LNCaP clone FGC (cell line): ENCODE measurements around the gene PPOX.
A peak's percentile ranks its signal among the peaks of the same experiment; 100 is the strongest.

Experiments
- DNase-seq: peaks from one replicate; pipeline ENCODE4 v3.0.0-alpha.2; 2011; ENCODE audit warnings: low read depth
- H3K4me3 ChIP-seq: 2 replicates; pipeline ENCODE4 v1.5.1; 2011; ENCODE audit warnings: mild to moderate bottlenecking, low read depth, low read length, control low read depth
- TF ChIP-seq, protein P1 (sequence below): IDR thresholded peaks from 2 replicates; pipeline ENCODE4 v1.5.1; 2012; ENCODE audit warnings: mild to moderate bottlenecking; ENCODE audit not compliant: control insufficient read depth, insufficient read depth; ENCODE audit errors: extremely low read depth

Gene PPOX

DNA sequence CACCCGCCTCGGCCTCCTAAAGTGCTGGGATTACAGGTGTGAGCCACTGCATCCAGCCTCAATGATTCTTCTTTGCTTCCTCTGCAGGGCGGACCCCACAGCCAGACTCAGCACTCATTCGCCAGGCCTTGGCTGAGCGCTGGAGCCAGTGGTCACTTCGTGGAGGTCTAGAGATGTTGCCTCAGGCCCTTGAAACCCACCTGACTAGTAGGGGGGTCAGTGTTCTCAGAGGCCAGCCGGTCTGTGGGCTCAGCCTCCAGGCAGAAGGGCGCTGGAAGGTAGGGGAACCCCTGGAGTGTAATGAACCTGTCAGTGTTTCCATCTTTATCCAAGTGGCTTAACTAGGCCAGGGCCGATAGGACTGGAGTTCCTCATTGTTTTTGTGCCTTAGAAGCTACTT lies 2.7 kb downstream of the PPOX start:
- H3K4me3 ChIP-seq: no peak overlapping the region
- TF ChIP-seq, protein P1, sequence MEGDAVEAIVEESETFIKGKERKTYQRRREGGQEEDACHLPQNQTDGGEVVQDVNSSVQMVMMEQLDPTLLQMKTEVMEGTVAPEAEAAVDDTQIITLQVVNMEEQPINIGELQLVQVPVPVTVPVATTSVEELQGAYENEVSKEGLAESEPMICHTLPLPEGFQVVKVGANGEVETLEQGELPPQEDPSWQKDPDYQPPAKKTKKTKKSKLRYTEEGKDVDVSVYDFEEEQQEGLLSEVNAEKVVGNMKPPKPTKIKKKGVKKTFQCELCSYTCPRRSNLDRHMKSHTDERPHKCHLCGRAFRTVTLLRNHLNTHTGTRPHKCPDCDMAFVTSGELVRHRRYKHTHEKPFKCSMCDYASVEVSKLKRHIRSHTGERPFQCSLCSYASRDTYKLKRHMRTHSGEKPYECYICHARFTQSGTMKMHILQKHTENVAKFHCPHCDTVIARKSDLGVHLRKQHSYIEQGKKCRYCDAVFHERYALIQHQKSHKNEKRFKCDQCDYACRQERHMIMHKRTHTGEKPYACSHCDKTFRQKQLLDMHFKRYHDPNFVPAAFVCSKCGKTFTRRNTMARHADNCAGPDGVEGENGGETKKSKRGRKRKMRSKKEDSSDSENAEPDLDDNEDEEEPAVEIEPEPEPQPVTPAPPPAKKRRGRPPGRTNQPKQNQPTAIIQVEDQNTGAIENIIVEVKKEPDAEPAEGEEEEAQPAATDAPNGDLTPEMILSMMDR: no peak
- DNase-seq: no peak

DNA sequence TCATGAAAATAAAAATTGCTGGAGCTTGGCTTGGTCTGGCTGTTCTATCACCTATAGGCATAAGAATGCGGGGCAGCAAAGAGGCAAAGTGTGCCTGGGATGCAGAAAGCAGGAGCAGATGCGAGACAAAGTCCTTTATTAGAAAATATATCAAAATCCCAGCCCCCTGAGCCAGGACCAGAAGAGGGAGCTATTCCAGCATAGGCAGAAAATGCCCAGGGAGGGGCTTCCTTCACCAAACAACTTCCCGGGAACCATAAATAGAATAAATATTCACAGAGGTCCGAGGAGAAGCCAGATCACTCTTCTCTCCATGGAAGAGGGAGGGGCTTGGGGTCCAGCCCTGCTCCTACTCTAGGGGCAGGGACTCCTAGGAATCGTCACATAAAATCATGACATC lies 5.0 kb downstream of the PPOX start:
- TF ChIP-seq, protein P1: no peak
- no peak overlapping the region for H3K4me3 ChIP-seq
- no peak for DNase-seq

DNA sequence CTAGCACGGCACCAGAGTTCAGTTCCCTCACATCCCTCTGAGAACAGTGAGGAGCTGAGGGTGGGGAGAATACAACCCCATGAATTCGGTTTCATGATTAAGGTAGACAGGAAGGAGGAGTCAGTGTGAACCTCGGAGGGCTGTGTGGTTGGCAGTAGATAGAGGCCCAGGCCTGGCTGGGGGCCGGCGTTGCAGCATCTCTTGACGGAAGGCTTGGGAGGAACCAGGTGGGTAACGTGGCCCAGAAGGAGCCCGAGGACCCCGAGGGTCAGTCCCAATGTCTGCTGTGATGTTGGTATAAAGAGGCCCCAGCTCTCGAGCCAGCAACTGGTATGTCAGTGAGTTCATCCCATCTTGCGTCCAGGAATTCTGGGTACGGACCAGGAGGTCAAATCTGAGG lies 5.5 kb downstream of the PPOX start:
- no peak overlapping the region for H3K4me3 ChIP-seq
- TF ChIP-seq, protein P1: no peak
- DNase-seq: no peak

DNA sequence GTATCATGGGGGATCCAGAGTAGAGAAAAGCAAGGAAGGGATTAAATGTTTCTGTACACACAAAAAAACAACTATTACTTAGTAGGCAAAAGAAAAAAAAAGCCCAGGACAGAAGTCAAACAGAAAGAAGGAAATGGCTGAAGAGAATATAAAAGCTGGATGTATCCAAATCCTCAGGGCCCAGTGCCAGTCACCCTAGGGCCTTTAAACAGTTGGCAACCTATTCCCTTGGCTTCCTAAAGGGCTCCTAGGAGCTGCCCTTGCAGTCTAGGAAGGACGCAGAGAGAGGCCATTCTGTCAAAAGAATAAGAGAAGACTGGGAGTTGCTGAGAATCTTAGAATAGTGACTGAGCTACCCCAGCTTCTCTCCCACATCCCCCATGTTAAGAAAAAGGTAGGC lies 6.1 kb downstream of the PPOX start:
- H3K4me3 ChIP-seq: no peak overlapping the region
- TF ChIP-seq, protein P1: no peak
- peak; percentile 52 for DNase-seq

DNA sequence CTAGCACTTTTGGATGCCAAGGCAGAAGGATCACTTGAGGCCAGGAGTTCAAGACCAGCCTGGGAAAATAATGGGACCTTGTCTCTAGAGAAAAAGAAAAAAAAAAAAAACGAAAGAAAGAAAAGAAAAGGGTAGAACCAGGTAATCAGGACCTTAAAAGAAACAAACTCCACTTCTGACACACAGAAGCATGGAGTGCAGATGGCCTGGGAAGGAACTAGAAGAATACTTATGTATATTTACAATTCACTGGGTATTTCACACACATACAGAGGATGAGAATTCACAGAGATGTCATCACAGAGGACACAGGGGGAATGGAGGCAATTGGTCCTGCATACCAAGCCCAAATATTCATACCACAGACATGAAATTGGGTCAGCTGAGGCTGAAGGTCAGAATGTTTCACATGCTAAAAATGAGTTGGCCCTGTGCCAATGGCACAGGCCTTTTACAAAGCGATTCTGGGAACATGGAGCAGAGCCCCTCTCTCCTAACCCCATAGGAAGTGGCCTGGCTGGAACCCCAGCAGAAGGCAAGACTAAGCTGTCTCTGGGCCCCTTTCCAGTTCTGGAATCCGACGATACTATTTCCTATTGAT lies 6.7 kb downstream of the PPOX start:
- no peak overlapping the region for H3K4me3 ChIP-seq
- no peak for DNase-seq
- TF ChIP-seq, protein P1: no peak

DNA sequence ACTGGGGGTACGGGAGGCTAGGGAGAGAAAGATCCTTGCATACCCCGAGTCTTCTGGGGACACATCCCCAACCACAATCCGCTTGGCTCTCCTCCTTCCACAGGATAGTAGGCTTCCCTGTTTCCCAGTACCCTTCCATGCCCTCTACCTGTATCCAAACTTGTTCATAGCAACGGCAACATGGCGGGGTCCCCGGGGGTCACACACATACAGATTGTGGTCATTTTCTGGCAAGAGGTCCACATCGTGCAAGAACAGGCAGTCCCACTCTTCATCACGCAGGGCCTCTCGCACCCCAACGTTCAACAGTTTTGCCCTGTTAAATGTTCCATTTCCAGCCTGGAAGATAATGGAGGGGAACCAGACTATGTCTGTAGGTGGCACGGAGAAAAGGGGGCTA lies 7.5 kb downstream of the PPOX start:
- no peak for DNase-seq
- H3K4me3 ChIP-seq: no peak overlapping the region
- TF ChIP-seq, protein P1: no peak

DNA sequence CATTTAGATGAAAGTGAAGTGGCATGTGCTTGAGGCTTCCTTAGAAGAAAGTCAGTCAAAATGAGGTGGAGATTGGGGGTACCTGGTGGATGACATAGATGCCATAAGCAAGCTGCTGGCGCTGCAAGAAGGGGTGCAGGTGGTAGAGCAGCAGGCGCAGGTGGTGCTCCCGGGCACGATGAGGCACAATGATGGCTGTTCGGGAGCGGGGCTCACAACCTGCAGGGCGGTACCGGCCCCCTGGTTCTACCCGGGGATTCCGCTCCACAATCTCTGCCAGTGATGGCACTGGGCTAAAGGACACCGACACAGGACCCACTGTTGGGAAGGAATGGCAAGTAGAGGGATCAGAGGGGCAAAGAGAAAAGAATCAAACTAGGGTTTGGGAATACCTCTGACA lies 8.7 kb downstream of the PPOX start:
- no peak overlapping the region for H3K4me3 ChIP-seq
- no peak for DNase-seq
- TF ChIP-seq, protein P1: no peak
